Left lung (tissue), 10 donors: Measurements from ENCODE around the gene SLC27A3. TPM values are rescaled to one million over a fixed set of nuclear protein-coding genes. Genes with fewer than 3 reads are reported as not detected.
"Not testable (repeated sequence)": the region's sequence is repeated elsewhere in the genome, so short reads cannot be mapped to it uniquely, and the experiment has no call there.

ENCODE experiments used
- ATAC-seq: fragments of 200-7000 bp; cut with Tn5 transposase; one replicate; pipeline ENCODE4 v1.9.1; 2020; ENCODE audit warnings: moderate library complexity
- DNase-seq, 4 donors: peaks; one replicate each; pipeline ENCODE4 v3.0.0-alpha.2; 2013 to 2020
- H3K27ac ChIP-seq, 2 donors: fragments of 200-600 bp; sonication (generic) in 1 of 2; one replicate each; pipeline versions ENCODE4 v1.5.0 to v1.8.0; 2020 to 2021
- H3K27me3 ChIP-seq, 2 donors: fragments of 200-600 bp; sonication (generic) in 1 of 2; one replicate each; pipeline versions ENCODE4 v1.5.0 to v1.8.0; 2020 to 2021
- H3K36me3 ChIP-seq, 2 donors: fragments of 200-600 bp; sonication (generic) in 1 of 2; one replicate each; pipeline versions ENCODE4 v1.5.0 to v1.8.0; 2020 to 2021
- H3K4me1 ChIP-seq, 2 donors: fragments of 200-600 bp; one replicate each; pipeline ENCODE4 v1.8.0; 2021
- H3K4me3 ChIP-seq, 2 donors: fragments of 200-600 bp; sonication (generic) in 1 of 2; one replicate each; pipeline versions ENCODE4 v1.5.0 to v1.8.0; 2020 to 2021; ENCODE audit warnings: mild to moderate bottlenecking in 1 of 2
- H3K9me3 ChIP-seq, 2 donors: fragments of 200-600 bp; sonication (generic) in 1 of 2; one replicate each; pipeline versions ENCODE4 v1.5.0 to v1.8.0; 2020 to 2021
- intact Hi-C, 2 donors: fragments of 100-400 bp; cut with DNase I; formaldehyde crosslinking; loops; one replicate each; pipeline versions ENCODE4 v1.11.2 to v1.14.2; 2022
- polyA plus RNA-seq, 6 donors: library from polyadenylated mRNA; unstranded; fragments of 120-200 nt; gene quantifications; one replicate each; pipeline ENCODE4 v1.2.1, GENCODE V29; 2013; ENCODE audit not compliant: insufficient read length in 6 of 6
- total RNA-seq, 2 donors: library from RNA; stranded (reverse); fragmentation: NEBNext Ultra II Directional; extraction: Animal tissue kit (Norgen Biotek cat#: 25700); gene quantifications; one replicate each; pipeline ENCODE4 v1.2.1, GENCODE V29; 2021
- TF ChIP-seq, protein P1 (sequence below), 2 donors: fragments of 200-600 bp; sonication (generic) in 1 of 2; IDR thresholded peaks; one replicate each; pipeline versions ENCODE4 v1.5.0 to v1.8.0; 2021; ENCODE audit warnings: antibody characterized with exemption in 2 of 2
- donor health status: DM: no; HTN: yes; CAD: no.
- donor health status: DM: no; HTN: no; CAD: no.

SLC27A3 gene
- total and polyA plus RNA-seq, 8 donors: 32.4 to 68.6 (median 44.0) TPM

GRCh38 chr1:153754266-153754665 lies 20.9 kb upstream of the SLC27A3 start:
- no peaks in the 10 kb centered on the region for H3K27me3 ChIP-seq
- TF ChIP-seq, protein P1, sequence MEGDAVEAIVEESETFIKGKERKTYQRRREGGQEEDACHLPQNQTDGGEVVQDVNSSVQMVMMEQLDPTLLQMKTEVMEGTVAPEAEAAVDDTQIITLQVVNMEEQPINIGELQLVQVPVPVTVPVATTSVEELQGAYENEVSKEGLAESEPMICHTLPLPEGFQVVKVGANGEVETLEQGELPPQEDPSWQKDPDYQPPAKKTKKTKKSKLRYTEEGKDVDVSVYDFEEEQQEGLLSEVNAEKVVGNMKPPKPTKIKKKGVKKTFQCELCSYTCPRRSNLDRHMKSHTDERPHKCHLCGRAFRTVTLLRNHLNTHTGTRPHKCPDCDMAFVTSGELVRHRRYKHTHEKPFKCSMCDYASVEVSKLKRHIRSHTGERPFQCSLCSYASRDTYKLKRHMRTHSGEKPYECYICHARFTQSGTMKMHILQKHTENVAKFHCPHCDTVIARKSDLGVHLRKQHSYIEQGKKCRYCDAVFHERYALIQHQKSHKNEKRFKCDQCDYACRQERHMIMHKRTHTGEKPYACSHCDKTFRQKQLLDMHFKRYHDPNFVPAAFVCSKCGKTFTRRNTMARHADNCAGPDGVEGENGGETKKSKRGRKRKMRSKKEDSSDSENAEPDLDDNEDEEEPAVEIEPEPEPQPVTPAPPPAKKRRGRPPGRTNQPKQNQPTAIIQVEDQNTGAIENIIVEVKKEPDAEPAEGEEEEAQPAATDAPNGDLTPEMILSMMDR (IDR thresholded peaks at IDR 0.05): no peak
- no peak for DNase-seq
- peaks cover 28 to 32% of the 10 kb centered on the region in 2 donors for H3K4me1 ChIP-seq
- no peak for ATAC-seq
- intact Hi-C loops: no loop called here
- H3K4me3 ChIP-seq: no peak overlapping the region
- no peaks in the 10 kb centered on the region for H3K9me3 ChIP-seq
- peaks cover 0 to 84% of the 10 kb centered on the region in 2 donors for H3K36me3 ChIP-seq
- no peak overlapping the region for H3K27ac ChIP-seq

DNA sequence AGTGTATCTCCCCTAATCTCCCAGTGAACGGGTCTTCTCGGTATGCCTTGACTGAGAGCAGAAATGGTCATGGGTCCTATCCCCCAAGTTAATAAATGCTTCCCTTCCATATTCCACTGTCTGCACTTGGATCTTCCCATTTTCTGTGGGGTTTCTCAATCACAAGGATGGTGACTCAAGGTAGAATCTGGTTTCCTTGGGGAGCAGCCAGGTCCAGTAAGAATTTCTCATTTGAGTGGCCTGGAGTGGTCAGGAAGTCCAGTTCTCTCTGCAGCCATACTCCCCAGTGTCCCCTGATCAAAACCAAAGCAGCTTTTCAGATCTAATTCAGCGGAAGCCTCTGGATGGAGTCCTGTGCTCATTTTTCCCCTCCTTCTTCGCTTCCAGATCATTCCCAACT lies 14.8 kb upstream of the SLC27A3 start:
- peaks cover 0 to 100% of the 10 kb centered on the region in 2 donors for H3K36me3 ChIP-seq
- no peak overlapping the region for H3K4me3 ChIP-seq
- no peaks in the 10 kb centered on the region for H3K9me3 ChIP-seq
- DNase-seq: no peak
- H3K27ac ChIP-seq: no peak overlapping the region
- intact Hi-C loops: no loop called here
- no peaks in the 10 kb centered on the region for H3K27me3 ChIP-seq
- TF ChIP-seq, protein P1 (IDR thresholded peaks at IDR 0.05): no peak
- no peak for ATAC-seq
- H3K4me1 ChIP-seq: peaks cover 0 to 5% of the 10 kb centered on the region in 2 donors

DNA sequence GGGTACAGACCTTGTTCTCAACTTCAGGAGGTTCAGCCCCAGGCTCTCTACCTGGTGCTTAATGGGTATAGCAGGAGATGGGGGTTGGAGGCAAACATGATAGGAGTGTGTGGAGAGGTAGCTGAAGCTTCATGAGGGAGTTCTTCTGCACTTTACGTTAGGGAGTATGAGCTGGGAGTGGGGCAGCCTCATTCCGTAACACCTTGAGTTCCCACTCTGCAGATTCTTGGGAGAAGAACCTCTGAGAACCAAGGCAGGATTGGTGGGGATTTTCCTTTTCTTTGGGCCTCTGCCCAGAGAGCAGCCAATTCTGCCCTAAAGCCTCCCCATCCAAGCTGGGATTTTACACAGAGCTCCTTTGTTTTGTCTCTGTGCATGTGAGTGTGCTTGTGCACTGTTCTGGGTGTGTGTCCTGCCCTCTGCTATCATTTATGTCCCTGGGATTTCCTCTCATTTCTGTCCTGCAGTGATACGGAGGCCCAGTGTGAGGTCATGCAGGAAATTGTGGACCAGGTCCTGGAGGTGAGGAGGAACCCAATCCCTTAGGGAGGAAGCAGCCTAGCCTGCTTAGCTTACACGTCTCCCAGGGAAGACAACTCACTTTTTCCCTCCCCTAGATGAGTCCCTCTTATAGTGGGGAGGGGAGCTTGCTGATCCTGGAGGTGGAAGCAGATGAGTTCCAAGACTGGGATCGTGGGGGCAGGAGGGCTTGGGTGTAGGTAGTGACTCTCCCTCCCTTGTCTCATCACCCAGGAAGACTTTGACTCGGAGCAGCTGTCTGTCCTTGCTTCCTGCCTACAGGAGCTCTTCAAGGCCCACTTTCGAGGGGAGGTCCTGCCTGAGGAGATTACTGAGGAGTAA lies 11.6 kb upstream of the SLC27A3 start:
- Histone ChIP-seq H3K9me3 (no peaks in the 10 kb centered on the region), H3K27ac (peak overlapping the region; percentile 29 to 51), H3K4me3 (no peak overlapping the region), H3K4me1 (peaks cover 0 to 15% of the 10 kb centered on the region in 2 donors), H3K27me3 (no peaks in the 10 kb centered on the region), H3K36me3 (peaks cover 0 to 100% of the 10 kb centered on the region in 2 donors)
- TF ChIP-seq, protein P1 (IDR thresholded peaks at IDR 0.05): no peak
- ATAC-seq: no peak
- intact Hi-C loops: no loop called here
- DNase-seq: no peak

- Histone ChIP-seq H3K36me3 (peaks cover 0 to 100% of the 10 kb centered on the region in 2 donors), H3K27ac (peak overlapping the region; percentile 29 to 51)
Observed at GRCh38 chr1:153764310-153764709, 10.9 kb upstream of the SLC27A3 start.

GRCh38 chr1:153766663-153767062 lies 8.5 kb upstream of the SLC27A3 start:
- H3K4me1 ChIP-seq: peaks cover 0 to 42% of the 10 kb centered on the region in 2 donors
- ATAC-seq, H3K4me3 ChIP-seq, H3K27ac ChIP-seq, DNase-seq, H3K9me3 ChIP-seq, H3K27me3 ChIP-seq, intact Hi-C loops: not testable (repeated sequence)
- peaks cover 0 to 95% of the 10 kb centered on the region in 2 donors for H3K36me3 ChIP-seq

More at GRCh38 chr1:153764310-153764709, 10.9 kb upstream of the SLC27A3 start:
- Histone ChIP-seq H3K4me1 (peaks cover 0 to 23% of the 10 kb centered on the region in 2 donors), H3K4me3 (no peak overlapping the region), H3K9me3 (no peaks in the 10 kb centered on the region), H3K27me3 (no peaks in the 10 kb centered on the region)
- no peak for DNase-seq
- TF ChIP-seq, protein P1 (IDR thresholded peaks at IDR 0.05): no peak
- ATAC-seq: no peak
- intact Hi-C loops: no loop called here
